HL-60 (cell line): ENCODE measurements around the gene SPOCK2.

Experiments
- DNase-seq, 2 experiments: peaks; one replicate each; pipeline ENCODE4 v3.0.0-alpha.2; 2010 to 2020; ENCODE audit warnings: low read depth in 1 of 2, low spot score in 1 of 2
- H3K27ac ChIP-seq: fragments of 250-450 bp; sonication (Bioruptor Pico); replicated peaks from 2 replicates; pipeline ENCODE4 v1.5.1; 2020; ENCODE audit warnings: mild to moderate bottlenecking, moderate library complexity
- H3K27me3 ChIP-seq: fragments of 250-450 bp; sonication (Bioruptor Pico); 2 replicates; pipeline ENCODE4 v1.5.1; 2021; ENCODE audit warnings: mild to moderate bottlenecking, moderate library complexity; ENCODE audit not compliant: insufficient read depth, poor library complexity, severe bottlenecking
- H3K4me3 ChIP-seq: replicated peaks from 2 replicates; pipeline ENCODE4 v1.5.1; 2011; ENCODE audit warnings: mild to moderate bottlenecking, control low read depth, low read length; ENCODE audit not compliant: insufficient read depth
- GABPA ChIP-seq: IDR thresholded peaks from 2 replicates; pipeline ENCODE4 v1.6.1; 2012; ENCODE audit warnings: low read depth
- POLR2AphosphoS5 ChIP-seq: IDR thresholded peaks from 2 replicates; pipeline ENCODE4 v1.6.1; 2012; ENCODE audit warnings: low read depth
- SPI1 ChIP-seq: IDR thresholded peaks from 2 replicates; pipeline ENCODE4 v1.6.1; 2012; ENCODE audit warnings: low read depth, mild to moderate bottlenecking, borderline replicate concordance
- TF ChIP-seq, protein P1 (sequence below): IDR thresholded peaks from 2 replicates; pipeline ENCODE4 v1.6.1; 2012; ENCODE audit warnings: low read depth; ENCODE audit not compliant: insufficient replicate concordance
- TF ChIP-seq, protein P2 (sequence below): IDR thresholded peaks from one replicate; pipeline ENCODE4 v1.5.1; 2011; ENCODE audit warnings: low read length, control low read depth, inconsistent platforms; ENCODE audit not compliant: insufficient read depth

The SPOCK2 gene

DNA sequence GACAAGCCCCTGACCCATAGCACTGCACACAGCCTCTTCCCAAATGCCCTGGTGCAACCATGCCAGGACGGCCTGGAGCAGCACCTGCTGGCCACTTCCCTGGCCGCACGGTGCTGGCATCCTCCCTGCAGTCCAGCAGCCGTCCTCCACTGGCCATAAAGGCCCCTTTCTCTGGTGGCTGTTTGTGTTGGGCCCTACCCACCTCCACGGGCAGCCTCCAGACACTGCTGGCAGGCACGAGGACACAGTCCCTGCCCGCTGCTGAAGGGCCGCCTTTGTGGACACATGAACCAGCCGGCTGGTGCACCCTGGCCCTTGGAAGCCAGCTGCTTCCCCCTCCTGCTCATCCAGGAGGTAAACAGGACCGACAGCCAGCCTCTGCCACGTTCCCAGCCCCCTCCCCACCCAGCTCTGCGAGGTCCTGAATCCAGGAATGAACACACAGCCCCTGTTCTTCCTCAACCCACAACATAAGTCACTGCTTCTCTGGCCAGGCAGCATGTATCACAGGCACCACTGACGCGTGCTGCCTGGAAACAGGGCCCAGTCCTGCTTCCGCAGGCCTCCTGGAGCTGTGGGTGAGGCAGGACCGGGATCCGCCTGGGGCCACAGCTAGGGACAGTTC lies 43.8 kb downstream of the SPOCK2 start:
- DNase-seq, result no peak
- H3K27ac ChIP-seq, result no peak overlapping the region
- TF ChIP-seq POLR2AphosphoS5, result no peak
- no peak for TF ChIP-seq GABPA
- TF ChIP-seq, protein P1, sequence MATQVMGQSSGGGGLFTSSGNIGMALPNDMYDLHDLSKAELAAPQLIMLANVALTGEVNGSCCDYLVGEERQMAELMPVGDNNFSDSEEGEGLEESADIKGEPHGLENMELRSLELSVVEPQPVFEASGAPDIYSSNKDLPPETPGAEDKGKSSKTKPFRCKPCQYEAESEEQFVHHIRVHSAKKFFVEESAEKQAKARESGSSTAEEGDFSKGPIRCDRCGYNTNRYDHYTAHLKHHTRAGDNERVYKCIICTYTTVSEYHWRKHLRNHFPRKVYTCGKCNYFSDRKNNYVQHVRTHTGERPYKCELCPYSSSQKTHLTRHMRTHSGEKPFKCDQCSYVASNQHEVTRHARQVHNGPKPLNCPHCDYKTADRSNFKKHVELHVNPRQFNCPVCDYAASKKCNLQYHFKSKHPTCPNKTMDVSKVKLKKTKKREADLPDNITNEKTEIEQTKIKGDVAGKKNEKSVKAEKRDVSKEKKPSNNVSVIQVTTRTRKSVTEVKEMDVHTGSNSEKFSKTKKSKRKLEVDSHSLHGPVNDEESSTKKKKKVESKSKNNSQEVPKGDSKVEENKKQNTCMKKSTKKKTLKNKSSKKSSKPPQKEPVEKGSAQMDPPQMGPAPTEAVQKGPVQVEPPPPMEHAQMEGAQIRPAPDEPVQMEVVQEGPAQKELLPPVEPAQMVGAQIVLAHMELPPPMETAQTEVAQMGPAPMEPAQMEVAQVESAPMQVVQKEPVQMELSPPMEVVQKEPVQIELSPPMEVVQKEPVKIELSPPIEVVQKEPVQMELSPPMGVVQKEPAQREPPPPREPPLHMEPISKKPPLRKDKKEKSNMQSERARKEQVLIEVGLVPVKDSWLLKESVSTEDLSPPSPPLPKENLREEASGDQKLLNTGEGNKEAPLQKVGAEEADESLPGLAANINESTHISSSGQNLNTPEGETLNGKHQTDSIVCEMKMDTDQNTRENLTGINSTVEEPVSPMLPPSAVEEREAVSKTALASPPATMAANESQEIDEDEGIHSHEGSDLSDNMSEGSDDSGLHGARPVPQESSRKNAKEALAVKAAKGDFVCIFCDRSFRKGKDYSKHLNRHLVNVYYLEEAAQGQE, result no peak
- no peak for TF ChIP-seq SPI1
- TF ChIP-seq, protein P2, sequence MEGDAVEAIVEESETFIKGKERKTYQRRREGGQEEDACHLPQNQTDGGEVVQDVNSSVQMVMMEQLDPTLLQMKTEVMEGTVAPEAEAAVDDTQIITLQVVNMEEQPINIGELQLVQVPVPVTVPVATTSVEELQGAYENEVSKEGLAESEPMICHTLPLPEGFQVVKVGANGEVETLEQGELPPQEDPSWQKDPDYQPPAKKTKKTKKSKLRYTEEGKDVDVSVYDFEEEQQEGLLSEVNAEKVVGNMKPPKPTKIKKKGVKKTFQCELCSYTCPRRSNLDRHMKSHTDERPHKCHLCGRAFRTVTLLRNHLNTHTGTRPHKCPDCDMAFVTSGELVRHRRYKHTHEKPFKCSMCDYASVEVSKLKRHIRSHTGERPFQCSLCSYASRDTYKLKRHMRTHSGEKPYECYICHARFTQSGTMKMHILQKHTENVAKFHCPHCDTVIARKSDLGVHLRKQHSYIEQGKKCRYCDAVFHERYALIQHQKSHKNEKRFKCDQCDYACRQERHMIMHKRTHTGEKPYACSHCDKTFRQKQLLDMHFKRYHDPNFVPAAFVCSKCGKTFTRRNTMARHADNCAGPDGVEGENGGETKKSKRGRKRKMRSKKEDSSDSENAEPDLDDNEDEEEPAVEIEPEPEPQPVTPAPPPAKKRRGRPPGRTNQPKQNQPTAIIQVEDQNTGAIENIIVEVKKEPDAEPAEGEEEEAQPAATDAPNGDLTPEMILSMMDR, result no peak
- no peaks in the 10 kb centered on the region for H3K27me3 ChIP-seq
- no peak overlapping the region for H3K4me3 ChIP-seq

DNA sequence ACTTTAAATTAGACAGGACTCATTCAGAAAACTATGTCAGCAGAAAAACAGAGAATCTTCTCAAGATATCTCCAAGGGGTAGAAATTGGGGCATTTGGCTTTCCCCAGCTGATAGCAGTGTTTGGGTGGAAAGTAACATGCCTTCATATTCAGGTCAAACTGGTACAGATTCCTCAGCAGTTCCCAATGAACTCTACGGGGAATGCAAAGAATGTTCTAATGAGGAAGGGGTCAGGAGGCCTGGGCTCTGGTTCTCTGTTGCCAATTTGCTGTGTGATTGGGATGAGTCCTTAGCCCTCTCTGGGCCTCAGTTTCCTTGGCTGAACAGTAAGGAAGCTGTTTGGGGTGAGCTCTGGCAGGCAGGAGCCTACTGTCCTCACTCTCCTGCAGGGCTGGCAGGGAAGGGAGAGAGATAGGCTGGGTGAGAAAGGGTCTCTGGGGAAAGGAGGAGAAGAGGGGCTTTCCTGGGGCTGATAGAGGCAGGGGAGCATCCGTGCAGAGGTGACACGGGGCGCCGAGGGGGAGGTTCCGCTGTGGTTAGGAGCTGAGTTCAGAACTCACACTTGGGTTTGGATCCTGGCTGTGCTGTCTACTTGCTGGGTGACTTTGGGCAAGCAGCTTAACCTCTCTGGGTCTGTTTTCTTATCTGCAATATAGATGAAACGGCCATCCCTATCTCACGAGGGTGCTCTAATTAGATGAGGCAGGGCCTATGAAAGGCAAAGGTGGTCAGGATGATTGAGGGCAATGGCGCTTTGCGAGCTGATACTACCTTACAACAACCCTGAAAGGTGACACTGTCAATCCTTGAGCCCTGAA lies 45.1 kb downstream of the SPOCK2 start:
- TF ChIP-seq, protein P1, result no peak
- TF ChIP-seq POLR2AphosphoS5 (no peak), GABPA (no peak), SPI1 (no peak)
- TF ChIP-seq, protein P2, result no peak

DNA sequence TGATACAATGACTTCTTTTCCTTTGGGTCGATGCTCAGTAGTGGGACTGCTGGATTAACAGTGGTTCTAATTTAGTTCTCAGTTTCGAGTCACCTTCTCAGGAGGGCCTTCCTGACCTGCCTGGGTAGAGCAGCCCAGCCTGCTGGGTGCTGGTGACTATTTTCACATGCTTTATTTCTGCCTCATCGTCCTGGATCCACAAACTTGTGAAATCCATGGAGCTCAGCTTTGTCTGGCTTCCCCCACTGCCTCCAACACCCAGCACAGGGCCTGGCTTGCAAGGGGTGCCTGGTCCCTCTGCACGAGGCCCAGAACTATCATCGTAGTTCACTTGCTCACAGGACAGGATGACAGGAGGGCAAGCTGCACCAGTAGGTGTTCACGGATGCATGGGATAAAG lies 46.9 kb downstream of the SPOCK2 start:
- no peaks in the 10 kb centered on the region for H3K27me3 ChIP-seq
- H3K27ac ChIP-seq, result no peak overlapping the region
- no peak for DNase-seq
- H3K4me3 ChIP-seq, result no peak overlapping the region
- TF ChIP-seq POLR2AphosphoS5 (no peak), GABPA (no peak), SPI1 (no peak)
- TF ChIP-seq, protein P1, result no peak
- TF ChIP-seq, protein P2, result no peak

More for the DNA sequence above, 45.1 kb downstream of the SPOCK2 start:
- DNase-seq, result no peak
- no peak overlapping the region for H3K27ac ChIP-seq
- H3K27me3 ChIP-seq, result no peaks in the 10 kb centered on the region
- no peak overlapping the region for H3K4me3 ChIP-seq
